Lung (tissue), 12 donors: ENCODE results near the gene IQCH. TPM values are rescaled to one million over a fixed set of nuclear protein-coding genes. Genes with fewer than 3 reads are reported as not detected.
"Not testable (repeated sequence)": the region's sequence is repeated elsewhere in the genome, so short reads cannot be mapped to it uniquely, and the experiment has no call there.

Source experiments
- ATAC-seq: fragments of 200-7000 bp; cut with Tn5 transposase; one replicate; pipeline ENCODE4 v1.9.1; 2020; ENCODE audit warnings: moderate number of reproducible peaks; ENCODE audit not compliant: insufficient read depth, low FRiP score
- DNase-seq, 3 donors: peaks; one replicate each; pipeline ENCODE4 v3.0.0-alpha.2; 2013 to 2017
- H3K27ac ChIP-seq, 2 donors: one replicate each; pipeline ENCODE4 v1.5.1; 2013; ENCODE audit warnings: mild to moderate bottlenecking in 2 of 2, moderate library complexity in 2 of 2, control low read depth in 1 of 2, inconsistent platforms in 1 of 2, low read depth in 1 of 2, low read length in 1 of 2
- H3K27me3 ChIP-seq, 3 donors: one replicate each; pipeline ENCODE4 v1.5.1; 2013; ENCODE audit warnings: low read length in 2 of 3; ENCODE audit not compliant: control insufficient read depth in 3 of 3, insufficient read depth in 3 of 3
- H3K36me3 ChIP-seq, 4 donors: one replicate each; pipeline ENCODE4 v1.5.1; 2013; ENCODE audit warnings: low read length in 4 of 4, mild to moderate bottlenecking in 1 of 4, moderate library complexity in 1 of 4; ENCODE audit not compliant: control insufficient read depth in 4 of 4, insufficient read depth in 4 of 4
- H3K4me1 ChIP-seq, 5 donors: one replicate each; pipeline ENCODE4 v1.5.1; 2013; ENCODE audit warnings: low read length in 5 of 5, mild to moderate bottlenecking in 2 of 5, moderate library complexity in 1 of 5; ENCODE audit not compliant: control insufficient read depth in 5 of 5, insufficient read depth in 5 of 5
- H3K4me3 ChIP-seq: one replicate; pipeline ENCODE4 v1.5.1; 2013; ENCODE audit warnings: mild to moderate bottlenecking, control low read depth, moderate library complexity
- H3K9ac ChIP-seq, 2 donors: one replicate each; pipeline ENCODE4 v1.5.1; 2013; ENCODE audit warnings: low read length in 2 of 2, control low read depth in 1 of 2; ENCODE audit not compliant: insufficient read depth in 1 of 2
- H3K9me3 ChIP-seq, 4 donors: one replicate each; pipeline ENCODE4 v1.5.1; 2013; ENCODE audit warnings: low read length in 3 of 4, mild to moderate bottlenecking in 1 of 4, moderate library complexity in 1 of 4; ENCODE audit not compliant: control insufficient read depth in 4 of 4, insufficient read depth in 3 of 4
- WGBS, 2 donors: extraction: QIAGEN DNeasy Blood & Tissue Kit; methylation state at CpG; one replicate each; pipeline ENCODE4 v1.1.7; 2013; 5-methylcytosine and 5-hydroxymethylcytosine counted together
- polyA plus RNA-seq, 2 donors: library from polyadenylated mRNA; stranded (reverse); fragments of 200-250 nt; gene quantifications; one replicate each; pipeline ENCODE4 v1.2.1, GENCODE V29; 2013
- total RNA-seq, 2 donors: library from RNA; depleted of rRNA in 1 of 2; stranded (reverse); fragments of >200 nt in 1 of 2; gene quantifications; one replicate each; pipeline ENCODE4 v1.2.1, GENCODE V29; 2014 to 2021
- TF ChIP-seq, protein P1 (sequence below): IDR thresholded peaks from 2 replicates; pipeline ENCODE4 v1.5.1; 2012; ENCODE audit warnings: mild to moderate bottlenecking; ENCODE audit errors: control extremely low read depth, extremely low read depth
- donor health status: control.
- donor health status: control.
- donor health status: Bipolar disorder and iron deficiency.
- donor health status: healthy.
- donor health status: DM: yes; HTN: yes; CAD: no.

Gene IQCH
- total and polyA plus RNA-seq, 4 donors = 1.1 to 10.5 (median 4.5) TPM

DNA sequence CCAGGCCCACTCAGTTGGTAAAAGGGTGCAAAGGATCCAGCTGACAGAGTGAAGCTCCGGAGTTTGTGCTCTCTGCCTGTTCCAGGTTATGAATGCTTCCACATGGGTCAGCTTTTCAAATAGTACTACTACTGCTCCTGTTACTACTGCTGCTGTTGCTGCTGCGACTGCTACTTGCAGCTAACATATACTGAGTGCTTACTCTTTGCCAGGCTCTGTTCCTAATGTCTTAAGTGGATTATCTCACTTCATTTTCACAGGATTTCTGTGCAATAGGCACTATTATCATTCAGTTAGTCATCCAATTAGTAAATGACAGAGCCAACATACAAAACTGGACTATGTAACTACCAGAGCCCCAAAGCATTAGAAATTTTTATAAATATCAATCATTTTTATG, 106.5 kb downstream of the IQCH start:
- Histone ChIP-seq H3K36me3 (no peaks in the 10 kb centered on the region), H3K4me1 (peaks cover 0 to 3% (median 0%) of the 10 kb centered on the region in 5 donors), H3K9me3 (no peaks in the 10 kb centered on the region), H3K9ac (no peak overlapping the region), H3K27me3 (no peaks in the 10 kb centered on the region), H3K4me3 (no peak overlapping the region), H3K27ac (no peak overlapping the region)
- TF ChIP-seq, protein P1, sequence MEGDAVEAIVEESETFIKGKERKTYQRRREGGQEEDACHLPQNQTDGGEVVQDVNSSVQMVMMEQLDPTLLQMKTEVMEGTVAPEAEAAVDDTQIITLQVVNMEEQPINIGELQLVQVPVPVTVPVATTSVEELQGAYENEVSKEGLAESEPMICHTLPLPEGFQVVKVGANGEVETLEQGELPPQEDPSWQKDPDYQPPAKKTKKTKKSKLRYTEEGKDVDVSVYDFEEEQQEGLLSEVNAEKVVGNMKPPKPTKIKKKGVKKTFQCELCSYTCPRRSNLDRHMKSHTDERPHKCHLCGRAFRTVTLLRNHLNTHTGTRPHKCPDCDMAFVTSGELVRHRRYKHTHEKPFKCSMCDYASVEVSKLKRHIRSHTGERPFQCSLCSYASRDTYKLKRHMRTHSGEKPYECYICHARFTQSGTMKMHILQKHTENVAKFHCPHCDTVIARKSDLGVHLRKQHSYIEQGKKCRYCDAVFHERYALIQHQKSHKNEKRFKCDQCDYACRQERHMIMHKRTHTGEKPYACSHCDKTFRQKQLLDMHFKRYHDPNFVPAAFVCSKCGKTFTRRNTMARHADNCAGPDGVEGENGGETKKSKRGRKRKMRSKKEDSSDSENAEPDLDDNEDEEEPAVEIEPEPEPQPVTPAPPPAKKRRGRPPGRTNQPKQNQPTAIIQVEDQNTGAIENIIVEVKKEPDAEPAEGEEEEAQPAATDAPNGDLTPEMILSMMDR = no peak
- no peak for ATAC-seq
- no peak for DNase-seq
- WGBS, 2 donors = 89 to 90% methylated on average over 2 of the region's 2 CpGs

DNA sequence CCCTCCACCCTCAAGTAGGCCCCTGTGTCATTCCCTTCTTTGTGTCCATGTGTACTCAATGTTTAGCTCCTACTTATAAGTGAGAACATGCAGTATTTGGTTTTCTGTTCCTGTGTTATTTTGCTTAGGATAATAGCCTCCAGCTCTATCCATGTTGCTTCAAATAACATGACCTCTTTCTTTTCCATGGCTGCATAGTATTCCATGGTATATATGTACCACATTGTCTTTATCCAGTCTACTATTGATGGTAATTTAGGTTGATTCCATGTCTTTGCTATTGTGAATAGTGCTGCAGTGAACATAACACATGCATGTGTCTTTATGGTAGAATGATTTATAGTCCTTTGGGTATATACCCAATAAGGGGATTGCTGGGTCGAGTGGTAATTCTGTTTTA, 109.1 kb downstream of the IQCH start:
- not testable (repeated sequence) for H3K27me3 ChIP-seq, H3K9ac ChIP-seq, H3K9me3 ChIP-seq, H3K27ac ChIP-seq, H3K4me3 ChIP-seq, DNase-seq, H3K36me3 ChIP-seq, ATAC-seq, H3K4me1 ChIP-seq
- WGBS, 2 donors = 49 to 93% methylated on average over 1 of the region's 1 CpG

DNA sequence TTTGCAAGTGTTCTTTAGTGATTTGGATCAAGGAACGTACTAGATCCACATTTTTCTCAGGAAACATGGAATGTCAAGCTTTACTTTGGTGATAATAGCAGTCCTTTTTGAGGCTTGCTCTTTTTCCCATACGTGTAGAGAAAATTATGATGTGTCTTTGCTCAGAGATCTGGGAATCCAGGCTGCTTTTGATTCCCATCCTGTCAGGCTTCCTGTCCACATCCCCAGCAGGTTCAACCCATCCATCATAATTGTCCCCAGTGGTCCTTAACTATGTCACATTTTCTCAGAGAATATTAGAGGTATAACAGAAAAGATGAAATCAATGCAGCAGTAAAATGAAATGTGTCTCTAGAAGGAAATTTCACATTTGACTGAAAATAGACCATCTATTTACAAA, 111.4 kb downstream of the IQCH start:
- Histone ChIP-seq H3K9ac (no peak overlapping the region), H3K9me3 (no peaks in the 10 kb centered on the region), H3K27ac (no peak overlapping the region), H3K27me3 (no peaks in the 10 kb centered on the region), H3K36me3 (no peaks in the 10 kb centered on the region), H3K4me3 (no peak overlapping the region), H3K4me1 (no peaks in the 10 kb centered on the region)
- no peak for DNase-seq
- ATAC-seq = no peak
- 81 to 89% methylated on average over 2 of the region's 2 CpGs for WGBS, 2 donors
- TF ChIP-seq, protein P1 = no peak

DNA sequence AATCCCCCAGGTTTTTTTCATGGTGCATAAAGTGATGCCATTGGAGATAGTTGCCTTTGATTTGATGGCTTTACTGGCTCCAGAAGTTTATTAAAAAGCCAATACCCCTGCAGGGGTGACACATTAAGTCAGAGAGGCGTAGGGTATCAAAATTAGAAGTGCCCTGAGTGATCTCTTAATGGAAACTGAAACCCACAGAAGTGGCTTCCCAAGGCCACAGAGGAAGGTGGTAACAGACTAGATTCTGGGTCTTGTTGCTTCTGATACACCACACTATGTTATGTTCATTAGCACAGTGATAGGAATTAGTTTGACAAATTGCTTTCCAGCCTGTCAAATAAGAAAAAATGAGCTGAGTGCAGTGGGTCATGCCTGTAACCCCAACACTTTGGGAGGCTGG, 112.3 kb downstream of the IQCH start:
- 74 to 91% methylated on average over 1 of the region's 1 CpG for WGBS, 2 donors
- TF ChIP-seq, protein P1 = no peak

More for the DNA sequence above, 112.3 kb downstream of the IQCH start:
- Histone ChIP-seq H3K9me3 (no peaks in the 10 kb centered on the region), H3K9ac (no peak overlapping the region), H3K4me1 (no peaks in the 10 kb centered on the region), H3K27ac (no peak overlapping the region), H3K4me3 (no peak overlapping the region), H3K36me3 (no peaks in the 10 kb centered on the region), H3K27me3 (no peaks in the 10 kb centered on the region)
- DNase-seq (no peak), ATAC-seq (no peak)
